Endothelial cell of umbilical vein (primary cell): ENCODE measurements around the gene EXOC6B. TPM values are rescaled to one million over a fixed set of nuclear protein-coding genes. Genes with fewer than 3 reads are reported as not detected.

ENCODE experiments used
- BruUV-seq: library from RNA; stranded (reverse); fragments of 400-500 nt; replicated peaks from 2 replicates; lab custom pipeline; 2021; lab: Mats Ljungman, UMichigan
- CTCF ChIA-PET: fragments of 300-600, 350-600 bp; sonication (Branson Sonifier 250); formaldehyde crosslinking; loops from one replicate; lab custom pipeline; 2021; ENCODE audit warnings: antibody characterized with exemption, inconsistent platforms; lab: Charles Lee
- POLR2A ChIA-PET: fragments of 300-600, 350-600 bp; sonication (Branson Sonifier 250); formaldehyde crosslinking; loops from one replicate; lab custom pipeline; 2021; ENCODE audit warnings: antibody characterized with exemption, inconsistent platforms; lab: Charles Lee
- DNase-seq: peaks from one replicate; pipeline ENCODE4 v3.0.0-alpha.2; 2011; ENCODE audit warnings: low read depth, low spot score
- FAIRE-seq: peaks from 2 replicates; lab custom pipeline; 2011; peaks lifted over from hg19 to GRCh38; lab: Jason Lieb, UNC
- H2AFZ ChIP-seq: 2 replicates; pipeline ENCODE4 v1.6.0; 2012; ENCODE audit warnings: low read depth, low read length, control low read depth, inconsistent platforms
- H3K27ac ChIP-seq: 2 replicates; pipeline ENCODE4 v1.5.1; 2011; ENCODE audit warnings: low read depth, mild to moderate bottlenecking, control low read depth, low read length, moderate library complexity; ENCODE audit not compliant: insufficient read depth
- H3K27me3 ChIP-seq, 2 experiments: 2 replicates each; pipeline versions ENCODE4 v1.6.0 to v1.6.1; 2011; ENCODE audit warnings: low read length in 2 of 2, mixed read lengths in 1 of 2; ENCODE audit not compliant: control insufficient read depth in 2 of 2, insufficient read depth in 2 of 2
- H3K36me3 ChIP-seq, 2 experiments: 2 replicates in 1 of 2; 3 replicates in 1 of 2; pipeline ENCODE4 v1.5.1; 2011; ENCODE audit warnings: low read length in 2 of 2, mild to moderate bottlenecking in 1 of 2, moderate library complexity in 1 of 2; ENCODE audit not compliant: control insufficient read depth in 2 of 2, insufficient read depth in 2 of 2; ENCODE audit errors: extremely low read depth in 1 of 2
- H3K4me1 ChIP-seq: 3 replicates; pipeline ENCODE4 v1.5.1; 2011; ENCODE audit warnings: mild to moderate bottlenecking, low read length; ENCODE audit not compliant: control insufficient read depth, insufficient read depth; ENCODE audit errors: extremely low read depth
- H3K4me2 ChIP-seq: 2 replicates; pipeline ENCODE4 v1.6.1; 2011; ENCODE audit warnings: low read length, control low read depth, mixed read lengths; ENCODE audit not compliant: insufficient read depth
- H3K4me3 ChIP-seq, 3 experiments: fragments of 200-600 bp in 1 of 3; sonication (generic), shearing (Covaris generic) in 1 of 3; replicated peaks in 1 of 3; 2 replicates each; pipeline ENCODE4 v1.5.1; 2011 to 2016; ENCODE audit warnings: control low read depth in 3 of 3, low read length in 3 of 3, mild to moderate bottlenecking in 2 of 3, inconsistent platforms in 1 of 3, low read depth in 1 of 3, moderate library complexity in 1 of 3; ENCODE audit not compliant: insufficient read depth in 1 of 3
- H3K79me2 ChIP-seq: 2 replicates; pipeline ENCODE4 v1.6.0; 2012; ENCODE audit warnings: low read length, inconsistent platforms; ENCODE audit not compliant: control insufficient read depth, insufficient read depth
- H3K9ac ChIP-seq: replicated peaks from 2 replicates; pipeline ENCODE3; 2011; ENCODE audit warnings: low read length, control low read depth; ENCODE audit not compliant: insufficient read depth; ENCODE audit errors: extremely low read depth
- H3K9me1 ChIP-seq: replicated peaks from 3 replicates; pipeline ENCODE4 v1.6.0; 2011; ENCODE audit warnings: mild to moderate bottlenecking, low read length; ENCODE audit not compliant: control insufficient read depth, insufficient read depth; ENCODE audit errors: extremely low read depth
- H3K9me3 ChIP-seq: replicated peaks from 2 replicates; pipeline ENCODE4 v1.5.1; 2012; ENCODE audit warnings: low read length, inconsistent platforms; ENCODE audit not compliant: control insufficient read depth, insufficient read depth
- H4K20me1 ChIP-seq: replicated peaks from 2 replicates; pipeline ENCODE3; 2011; ENCODE audit warnings: mild to moderate bottlenecking, low read length; ENCODE audit not compliant: control insufficient read depth, insufficient read depth; ENCODE audit errors: extremely low read depth
- CTCF ChIP-seq, 2 donors: IDR thresholded peaks; 1 replicate in 1 of 2; 2 replicates in 1 of 2; pipeline ENCODE4 v1.5.1; 2011; ENCODE audit warnings: low read length in 2 of 2, mild to moderate bottlenecking in 2 of 2, moderate library complexity in 2 of 2, control low read depth in 1 of 2, inconsistent platforms in 1 of 2, low read depth in 1 of 2; ENCODE audit not compliant: insufficient read depth in 1 of 2; ENCODE audit errors: extremely low read depth in 1 of 2
- EZH2 ChIP-seq: IDR thresholded peaks from 2 replicates; pipeline ENCODE4 v1.6.1; 2012; ENCODE audit warnings: borderline replicate concordance, low read depth, mild to moderate bottlenecking, moderate library complexity, low read length, inconsistent platforms; ENCODE audit not compliant: severe bottlenecking
- FOS ChIP-seq: IDR thresholded peaks from 2 replicates; pipeline ENCODE4 v1.6.1; 2011; ENCODE audit warnings: mild to moderate bottlenecking, low read length, moderate library complexity, borderline replicate concordance; ENCODE audit not compliant: insufficient read depth
- GATA2 ChIP-seq: IDR thresholded peaks from 2 replicates; pipeline ENCODE4 v1.7.0; 2011; ENCODE audit warnings: low read depth, mild to moderate bottlenecking, moderate library complexity, mixed read lengths, low read length; ENCODE audit not compliant: insufficient read length, insufficient read depth
- MYC ChIP-seq: IDR thresholded peaks from one replicate; pipeline ENCODE4 v1.6.1; 2011; ENCODE audit warnings: mild to moderate bottlenecking, low read depth, low read length
- POLR2AphosphoS5 ChIP-seq: IDR thresholded peaks from 2 replicates; pipeline ENCODE4 v1.6.1; 2012; ENCODE audit warnings: low read depth, mild to moderate bottlenecking, control low read depth, low read length, moderate library complexity; ENCODE audit not compliant: insufficient read depth
- dilution Hi-C: fragments of 300-500 bp; cut with MboI; formaldehyde crosslinking; loops from one replicate; pipeline ENCODE4 v1.15.0; 2019; ENCODE audit warnings: low sequenced_read_pairs; ENCODE audit not compliant: extremely low pct_ligation_motif_present
- intact Hi-C: fragments of 100-400 bp; cut with micrococcal nuclease; formaldehyde crosslinking; loops from one replicate; pipeline ENCODE4 v1.10.0; 2022
- polyA plus RNA-seq, 4 experiments: library from polyadenylated mRNA; depleted of rRNA in 3 of 4; stranded (reverse) in 3 of 4; unstranded in 1 of 4; fragments of >200 nt; gene quantifications; 2 replicates each; pipeline versions ENCODE4 v1.2.1 to v1.2.3, GENCODE V29; 2011 to 2012; ENCODE audit warnings: missing spikeins in 1 of 4
- total RNA-seq: library from RNA; stranded (reverse); gene quantifications from 2 replicates; pipeline ENCODE4 v1.2.3, GENCODE V29; 2021
- TF ChIP-seq, protein P1 (sequence below): IDR thresholded peaks from 2 replicates; pipeline ENCODE4 v1.6.1; 2011; ENCODE audit not compliant: insufficient read depth, insufficient read length

EXOC6B gene
- total and polyA plus RNA-seq, 2 donors (not counting 3 experiments of a cell fraction or from before 2014, with no cell fraction given) = 10.8 to 34.8 TPM

- POLR2A ChIA-PET = no interaction called here
- H3K4me2 ChIP-seq = no peak overlapping the region
- H3K27me3 ChIP-seq = no peaks in the 10 kb centered on the region
- H3K27ac ChIP-seq = no peak overlapping the region
- no peaks in the 10 kb centered on the region for H3K79me2 ChIP-seq
- DNase-seq (no peak), FAIRE-seq (no peak)
- intact Hi-C loops = no loop called here
- no peaks in the 10 kb centered on the region for H3K9me1 ChIP-seq
- no peak overlapping the region for H3K4me3 ChIP-seq
- TF ChIP-seq, protein P1, sequence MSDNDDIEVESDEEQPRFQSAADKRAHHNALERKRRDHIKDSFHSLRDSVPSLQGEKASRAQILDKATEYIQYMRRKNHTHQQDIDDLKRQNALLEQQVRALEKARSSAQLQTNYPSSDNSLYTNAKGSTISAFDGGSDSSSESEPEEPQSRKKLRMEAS = no peak
- TF ChIP-seq GATA2 (no peak), MYC (no peak), POLR2AphosphoS5 (no peak), CTCF (IDR thresholded peaks at IDR 0.05; ENCODE audit: extremely low read depth in 1 of 2, insufficient read depth in 1 of 2, low read depth in 1 of 2, low read length in 2 of 2) (no peak), FOS (no peak), EZH2 (no peak)
- dilution Hi-C loops = no loop called here
- H3K9me3 ChIP-seq = no peaks in the 10 kb centered on the region
- H4K20me1 ChIP-seq = no peaks in the 10 kb centered on the region
- no peaks in the 10 kb centered on the region for H3K36me3 ChIP-seq
- CTCF ChIA-PET = interaction anchor here (0.6 to 0.9 kb wide), 2 partner anchors 12 to 16 kb away, joined by 3 read pairs; no protein-coding TSS in a partner anchor
- peaks cover 17% of the 10 kb centered on the region for H3K4me1 ChIP-seq
- no peak overlapping the region for H2AFZ ChIP-seq
- BruUV-seq = no TSS peak
- no peak overlapping the region for H3K9ac ChIP-seq
Observed at GRCh38 chr2:72722492-72723070, 103.3 kb downstream of the EXOC6B start.
